H1 (cell line): ENCODE data around the gene RBFOX1.

ENCODE experiments used
- ASH2L ChIP-seq: fragments of 200-600, 300-600 bp; sonication (generic); IDR thresholded peaks from one replicate; pipeline ENCODE4 v1.7.1; 2017; ENCODE audit warnings: low read length
- GTF2F1 ChIP-seq: IDR thresholded peaks from 2 replicates; pipeline ENCODE4 v1.6.1; 2012; ENCODE audit warnings: low read depth, low read length, improper control_type of control experiment, borderline replicate concordance
- KDM4A ChIP-seq: IDR thresholded peaks from one replicate; pipeline ENCODE4 v1.7.1; 2012; ENCODE audit warnings: low read depth, mild to moderate bottlenecking, moderate library complexity, low read length, inconsistent platforms; ENCODE audit not compliant: severe bottlenecking
- PHF8 ChIP-seq: fragments of 200-600 bp; sonication (generic); conservative IDR thresholded peaks from 2 replicates; pipeline ENCODE4 v1.7.1; 2012; ENCODE audit warnings: low read depth, mild to moderate bottlenecking, inconsistent platforms, low read length, moderate library complexity
- POLR2A ChIP-seq, 2 experiments: IDR thresholded peaks; 1 replicate in 1 of 2; 2 replicates in 1 of 2; pipeline ENCODE4 v1.6.1; 2011; ENCODE audit warnings: low read depth in 2 of 2, low read length in 2 of 2, mild to moderate bottlenecking in 2 of 2; ENCODE audit errors: control extremely low read depth in 1 of 2
- TF ChIP-seq, protein P1 (sequence below), 3 experiments: IDR thresholded peaks; 1 replicate in 2 of 3; 2 replicates in 1 of 3; pipeline versions ENCODE4 v1.5.1 to v1.6.1; 2011; ENCODE audit warnings: low read length in 3 of 3, mild to moderate bottlenecking in 3 of 3, inconsistent platforms in 2 of 3, low read depth in 1 of 3, moderate library complexity in 1 of 3; ENCODE audit not compliant: insufficient read depth in 1 of 3; ENCODE audit errors: control extremely low read depth in 1 of 3

DNA sequence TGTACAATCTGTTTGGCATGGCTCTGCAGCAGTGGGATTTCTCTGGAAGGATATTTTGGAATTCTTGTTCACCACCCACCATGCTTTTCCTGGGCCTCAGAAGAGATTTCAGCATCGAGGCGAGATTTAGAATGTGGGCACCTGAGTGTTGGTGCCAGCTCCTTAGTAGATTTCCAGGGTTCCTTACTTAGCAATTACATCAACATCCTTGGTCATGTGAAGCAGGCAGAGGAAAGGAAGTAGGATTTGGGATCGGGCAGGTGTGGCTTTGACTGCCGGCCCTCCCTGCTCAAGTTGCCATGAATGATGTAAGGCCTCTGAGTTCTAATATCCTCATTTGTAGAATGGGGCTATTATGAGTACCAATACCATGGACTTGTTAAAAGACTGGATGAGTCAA is 13.1 kb upstream of the RBFOX1 start:
- no peak for TF ChIP-seq KDM4A
- TF ChIP-seq, protein P1, sequence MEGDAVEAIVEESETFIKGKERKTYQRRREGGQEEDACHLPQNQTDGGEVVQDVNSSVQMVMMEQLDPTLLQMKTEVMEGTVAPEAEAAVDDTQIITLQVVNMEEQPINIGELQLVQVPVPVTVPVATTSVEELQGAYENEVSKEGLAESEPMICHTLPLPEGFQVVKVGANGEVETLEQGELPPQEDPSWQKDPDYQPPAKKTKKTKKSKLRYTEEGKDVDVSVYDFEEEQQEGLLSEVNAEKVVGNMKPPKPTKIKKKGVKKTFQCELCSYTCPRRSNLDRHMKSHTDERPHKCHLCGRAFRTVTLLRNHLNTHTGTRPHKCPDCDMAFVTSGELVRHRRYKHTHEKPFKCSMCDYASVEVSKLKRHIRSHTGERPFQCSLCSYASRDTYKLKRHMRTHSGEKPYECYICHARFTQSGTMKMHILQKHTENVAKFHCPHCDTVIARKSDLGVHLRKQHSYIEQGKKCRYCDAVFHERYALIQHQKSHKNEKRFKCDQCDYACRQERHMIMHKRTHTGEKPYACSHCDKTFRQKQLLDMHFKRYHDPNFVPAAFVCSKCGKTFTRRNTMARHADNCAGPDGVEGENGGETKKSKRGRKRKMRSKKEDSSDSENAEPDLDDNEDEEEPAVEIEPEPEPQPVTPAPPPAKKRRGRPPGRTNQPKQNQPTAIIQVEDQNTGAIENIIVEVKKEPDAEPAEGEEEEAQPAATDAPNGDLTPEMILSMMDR (IDR thresholded peaks at IDR 0.05; ENCODE audit: control extremely low read depth in 1 of 3, insufficient read depth in 1 of 3, low read depth in 1 of 3, low read length in 3 of 3) = no peak
- no peak for TF ChIP-seq GTF2F1
- no peak for TF ChIP-seq ASH2L
- no peak for TF ChIP-seq POLR2A (IDR thresholded peaks at IDR 0.05; ENCODE audit: control extremely low read depth in 1 of 2, low read depth in 2 of 2, low read length in 2 of 2)
- TF ChIP-seq PHF8 = no peak
